Mesendoderm (in vitro differentiated cells): ENCODE data around the gene IKZF1.
"Not testable (repeated sequence)": the region's sequence is repeated elsewhere in the genome, so short reads cannot be mapped to it uniquely, and the experiment has no call there.

ENCODE experiments used
- DNase-seq: peaks from one replicate; pipeline ENCODE4 v3.0.0; 2013
- H2AK5ac ChIP-seq: 2 replicates; pipeline ENCODE4 v1.6.1; 2013; ENCODE audit warnings: low read length, inconsistent platforms
- H2BK120ac ChIP-seq: 2 replicates; pipeline ENCODE4 v1.6.1; 2013; ENCODE audit warnings: low read depth, mild to moderate bottlenecking, low read length, moderate library complexity, mixed read lengths
- H2BK15ac ChIP-seq: replicated peaks from 2 replicates; pipeline ENCODE4 v1.6.1; 2013; ENCODE audit warnings: low read depth, mild to moderate bottlenecking, moderate library complexity
- H2BK5ac ChIP-seq: 2 replicates; pipeline ENCODE4 v1.6.1; 2013; ENCODE audit warnings: low read length, inconsistent platforms
- H3K18ac ChIP-seq: 2 replicates; pipeline ENCODE4 v1.6.1; 2013; ENCODE audit warnings: mild to moderate bottlenecking, low read length, mixed read lengths
- H3K23ac ChIP-seq: one replicate; pipeline ENCODE4 v1.6.1; 2013; ENCODE audit warnings: low read length
- H3K27ac ChIP-seq: 2 replicates; pipeline ENCODE4 v1.5.1; 2013; ENCODE audit warnings: low read depth, mild to moderate bottlenecking, inconsistent platforms, low read length, moderate library complexity
- H3K27me3 ChIP-seq: 2 replicates; pipeline ENCODE4 v1.6.1; 2013; ENCODE audit warnings: low read length, control low read depth, mild to moderate bottlenecking, inconsistent platforms; ENCODE audit not compliant: insufficient read depth, poor library complexity
- H3K36me3 ChIP-seq: 2 replicates; pipeline ENCODE4 v1.6.1; 2013; ENCODE audit warnings: low read length, inconsistent platforms; ENCODE audit not compliant: control insufficient read depth, insufficient read depth
- H3K4ac ChIP-seq: one replicate; pipeline ENCODE4 v1.6.1; 2013; ENCODE audit warnings: low read depth, mild to moderate bottlenecking, low read length, moderate library complexity
- H3K4me1 ChIP-seq: 2 replicates; pipeline ENCODE4 v1.6.1; 2013; ENCODE audit warnings: low read depth, low read length, inconsistent platforms; ENCODE audit not compliant: control insufficient read depth
- H3K4me2 ChIP-seq: 2 replicates; pipeline ENCODE4 v1.6.1; 2013; ENCODE audit warnings: low read length
- H3K4me3 ChIP-seq: 2 replicates; pipeline ENCODE4 v1.5.1; 2013; ENCODE audit warnings: mild to moderate bottlenecking, low read length
- H3K56ac ChIP-seq: one replicate; pipeline ENCODE4 v1.6.1; 2013; ENCODE audit warnings: low read length
- H3K79me1 ChIP-seq: 2 replicates; pipeline ENCODE4 v1.6.1; 2013; ENCODE audit warnings: low read length, inconsistent platforms
- H3K79me2 ChIP-seq: 2 replicates; pipeline ENCODE4 v1.6.1; 2013; ENCODE audit warnings: mild to moderate bottlenecking, low read length; ENCODE audit not compliant: control insufficient read depth, insufficient read depth
- H3K9ac ChIP-seq: 2 replicates; pipeline ENCODE4 v1.6.1; 2013; ENCODE audit warnings: low read length, inconsistent platforms
- H4K5ac ChIP-seq: one replicate; pipeline ENCODE4 v1.6.1; 2013; ENCODE audit warnings: low read length
- H4K8ac ChIP-seq: one replicate; pipeline ENCODE4 v1.6.1; 2013; ENCODE audit warnings: low read depth, mild to moderate bottlenecking, control low read depth, low read length, moderate library complexity
- WGBS: extraction: QIAGEN DNeasy Blood & Tissue Kit; methylation state at CpG from one replicate; pipeline ENCODE4 v1.1.7; 2013; ENCODE audit warnings: low lambda C conversion rate, missing lambda C conversion rate; ENCODE audit not compliant: insufficient coverage; ENCODE audit errors: extremely low coverage; 5-methylcytosine and 5-hydroxymethylcytosine counted together

IKZF1 gene

GRCh38 chr7:50335795-50336754 lies 31.6 kb downstream of the IKZF1 start:
- no peak overlapping the region for H2BK120ac ChIP-seq
- H3K4me2 ChIP-seq: no peak overlapping the region
- H2AK5ac ChIP-seq: peak overlapping the region; percentile 7
- peak overlapping the region; percentile 3 for H2BK5ac ChIP-seq
- no peak overlapping the region for H3K9ac ChIP-seq
- H3K4me1 ChIP-seq: peaks cover 14% of the 10 kb centered on the region
- H4K8ac ChIP-seq: no peak overlapping the region
- H3K56ac ChIP-seq: no peak overlapping the region
- H3K79me2 ChIP-seq: no peaks in the 10 kb centered on the region
- no peaks in the 10 kb centered on the region for H3K79me1 ChIP-seq
- no peaks in the 10 kb centered on the region for H3K36me3 ChIP-seq
- WGBS: no CpG with 5 or more reads among the region's 22 CpGs
- no peak overlapping the region for H2BK15ac ChIP-seq
- H3K18ac ChIP-seq: no peak overlapping the region
- no peak overlapping the region for H3K23ac ChIP-seq
- H3K27ac ChIP-seq: no peak overlapping the region
- H3K27me3 ChIP-seq: no peaks in the 10 kb centered on the region
- no peak overlapping the region for H4K5ac ChIP-seq
- H3K4ac ChIP-seq: no peak overlapping the region
- H3K4me3 ChIP-seq: no peak overlapping the region
- DNase-seq: peak; percentile 43

- H3K23ac ChIP-seq: no peak overlapping the region
- peak overlapping the region; percentile 30 for H3K56ac ChIP-seq
- peak overlapping the region; percentile 8 for H2AK5ac ChIP-seq
- H3K4me3 ChIP-seq: no peak overlapping the region
- H4K8ac ChIP-seq: no peak overlapping the region
- H2BK120ac ChIP-seq: no peak overlapping the region
- H4K5ac ChIP-seq: no peak overlapping the region
- H3K4me1 ChIP-seq: peaks cover 12% of the 10 kb centered on the region
- H3K27ac ChIP-seq: no peak overlapping the region
- WGBS: no CpG with 5 or more reads among the region's 15 CpGs
- no peaks in the 10 kb centered on the region for H3K36me3 ChIP-seq
- H3K79me1 ChIP-seq: no peaks in the 10 kb centered on the region
- no peaks in the 10 kb centered on the region for H3K27me3 ChIP-seq
- no peak overlapping the region for H2BK15ac ChIP-seq
- no peak overlapping the region for H3K4me2 ChIP-seq
- no peak overlapping the region for H3K4ac ChIP-seq
- DNase-seq: no peak
- H3K9ac ChIP-seq: no peak overlapping the region
- H2BK5ac ChIP-seq: no peak overlapping the region
- no peaks in the 10 kb centered on the region for H3K79me2 ChIP-seq
- H3K18ac ChIP-seq: no peak overlapping the region
Observed at GRCh38 chr7:50336894-50337703, 32.6 kb downstream of the IKZF1 start.

- not testable (repeated sequence) for H3K18ac ChIP-seq, H3K4me1 ChIP-seq, H2AK5ac ChIP-seq, H3K27me3 ChIP-seq, H3K36me3 ChIP-seq, H2BK120ac ChIP-seq, H3K4me3 ChIP-seq, H3K79me1 ChIP-seq, H3K23ac ChIP-seq, H3K56ac ChIP-seq, H3K27ac ChIP-seq, H2BK15ac ChIP-seq, H3K9ac ChIP-seq, H4K8ac ChIP-seq, H2BK5ac ChIP-seq, H4K5ac ChIP-seq, H3K4ac ChIP-seq, DNase-seq, H3K4me2 ChIP-seq, H3K79me2 ChIP-seq
- no CpG with 5 or more reads among the region's 7 CpGs for WGBS
Observed at GRCh38 chr7:50339472-50339871, 35.0 kb downstream of the IKZF1 start.

DNA sequence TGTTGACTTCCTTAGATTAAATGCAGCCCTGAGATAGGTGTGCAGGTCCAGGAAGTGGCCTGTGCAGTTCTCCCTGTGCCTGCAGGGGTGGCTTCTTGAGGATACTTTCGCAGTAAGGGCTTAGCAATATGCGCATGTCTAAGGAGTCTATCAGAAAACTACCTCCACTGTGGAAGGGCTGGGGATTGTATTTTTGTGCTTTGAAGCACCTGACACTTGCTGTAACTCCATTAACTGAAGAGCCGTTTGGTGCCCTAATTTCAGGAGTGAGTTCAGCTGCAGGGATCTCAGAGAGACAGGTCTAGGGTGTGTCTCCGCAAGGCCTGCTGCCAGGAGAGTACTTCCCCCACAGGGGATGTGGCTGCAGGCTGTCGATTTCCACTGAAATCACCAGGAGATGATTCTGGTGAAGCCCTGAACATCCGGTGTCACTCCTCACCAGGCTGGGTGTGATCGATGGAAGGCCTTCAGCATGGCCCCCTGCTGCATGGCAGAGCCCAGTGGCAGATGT lies 35.5 kb downstream of the IKZF1 start:
- no peak overlapping the region for H3K27ac ChIP-seq
- no peak overlapping the region for H2BK120ac ChIP-seq
- no peaks in the 10 kb centered on the region for H3K79me1 ChIP-seq
- H2AK5ac ChIP-seq: no peak overlapping the region
- H4K8ac ChIP-seq: no peak overlapping the region
- no peak overlapping the region for H3K4me2 ChIP-seq
- no peak overlapping the region for H3K4me3 ChIP-seq
- no peak overlapping the region for H4K5ac ChIP-seq
- H3K18ac ChIP-seq: peak overlapping the region; percentile 62
- no CpG with 5 or more reads among the region's 7 CpGs for WGBS
- no peaks in the 10 kb centered on the region for H3K36me3 ChIP-seq
- H3K56ac ChIP-seq: peak overlapping the region; percentile 25
- no peak overlapping the region for H2BK15ac ChIP-seq
- no peaks in the 10 kb centered on the region for H3K79me2 ChIP-seq
- H3K9ac ChIP-seq: no peak overlapping the region
- peak; percentile 46 for DNase-seq
- H3K27me3 ChIP-seq: no peaks in the 10 kb centered on the region
- H3K4me1 ChIP-seq: peaks cover 6% of the 10 kb centered on the region
- H3K23ac ChIP-seq: no peak overlapping the region
- no peak overlapping the region for H3K4ac ChIP-seq
- H2BK5ac ChIP-seq: no peak overlapping the region

GRCh38 chr7:50341724-50342123 lies 37.2 kb downstream of the IKZF1 start:
- H4K5ac ChIP-seq: no peak overlapping the region
- no peaks in the 10 kb centered on the region for H3K79me1 ChIP-seq
- no peak overlapping the region for H3K23ac ChIP-seq
- no peak overlapping the region for H3K4me2 ChIP-seq
- H3K36me3 ChIP-seq: no peaks in the 10 kb centered on the region
- no peak overlapping the region for H2AK5ac ChIP-seq
- no peak overlapping the region for H3K4me3 ChIP-seq
- no peak for DNase-seq
- H3K18ac ChIP-seq: no peak overlapping the region
- no peak overlapping the region for H3K4ac ChIP-seq
- no peak overlapping the region for H2BK15ac ChIP-seq
- no peak overlapping the region for H3K56ac ChIP-seq
- no peaks in the 10 kb centered on the region for H3K79me2 ChIP-seq
- no CpG with 5 or more reads among the region's 1 CpG for WGBS
- H3K9ac ChIP-seq: no peak overlapping the region
- H4K8ac ChIP-seq: no peak overlapping the region
- H3K4me1 ChIP-seq: peaks cover 6% of the 10 kb centered on the region
- H3K27ac ChIP-seq: no peak overlapping the region
- H3K27me3 ChIP-seq: no peaks in the 10 kb centered on the region
- no peak overlapping the region for H2BK120ac ChIP-seq
- no peak overlapping the region for H2BK5ac ChIP-seq
